ENCODE results near the gene HRCT1. TPM values are rescaled to one million over a fixed set of nuclear protein-coding genes. Genes with fewer than 3 reads are reported as not detected.

The HRCT1 gene
- total and polyA plus RNA-seq, 2 donors (not counting 1 experiment from before 2014, with no cell fraction given): not detected

DNA sequence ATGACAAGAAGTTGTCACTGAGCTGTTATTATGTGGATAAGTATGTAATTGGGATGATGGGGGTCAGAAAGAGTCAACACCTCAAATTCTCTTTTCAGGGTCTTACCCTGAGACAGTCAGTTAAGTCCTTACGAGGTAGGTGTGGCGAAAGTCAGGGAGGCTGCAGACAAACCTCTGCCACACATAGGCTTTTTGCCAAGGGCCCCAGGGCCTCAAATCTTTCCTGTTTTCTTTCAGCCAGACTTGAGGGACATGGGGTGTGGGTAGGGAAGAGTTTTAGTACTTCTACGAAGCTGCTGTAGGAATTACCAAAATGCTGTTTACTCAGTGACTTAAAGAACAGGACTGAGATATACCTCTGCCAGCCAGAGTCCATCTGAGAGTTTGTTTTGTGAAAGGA lies 38.2 kb downstream of the HRCT1 start:
- H3K4me2 ChIP-seq (replicated peaks; ENCODE audit: low read depth, low read length, poor library complexity, severe bottlenecking): no peak overlapping the region
- H2AFZ ChIP-seq (ENCODE audit: insufficient read depth, low read depth, low read length, poor library complexity, severe bottlenecking): no peak overlapping the region

DNA sequence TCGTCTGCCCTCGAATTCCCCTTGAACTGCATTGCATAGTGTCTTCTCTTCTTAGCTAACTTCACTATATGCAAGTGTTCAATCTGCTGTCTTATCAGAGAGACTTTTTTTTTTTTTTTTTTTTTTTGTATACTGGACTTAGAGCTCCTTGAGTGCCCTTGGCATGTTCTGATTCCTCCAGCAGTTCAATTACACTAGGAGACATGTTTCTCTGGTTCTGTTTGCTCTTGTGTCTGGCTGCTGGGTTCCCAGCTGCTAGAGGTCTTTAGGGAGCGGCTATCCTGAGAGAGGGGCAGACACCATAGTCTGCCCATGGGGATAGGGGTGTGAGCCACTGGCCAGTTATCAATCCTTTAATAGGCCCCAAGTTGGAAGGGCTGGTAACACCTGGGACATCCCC lies 38.8 kb downstream of the HRCT1 start:
- H3K4me3 ChIP-seq (ENCODE audit: control extremely low read depth in 1 of 5, extremely low read depth in 1 of 5, insufficient read depth in 1 of 5, low read depth in 2 of 5, low read length in 4 of 5): no peak overlapping the region
- H3K27me3 Mint-ChIP-seq: peaks cover 32% of the 10 kb centered on the region
- DNase-seq (no peak), ATAC-seq (ENCODE audit: low read depth) (no peak)
- no CpG with 5 or more reads among the region's 3 CpGs for WGBS (ENCODE audit: insufficient coverage)
- no peak overlapping the region for H3K4me3 Mint-ChIP-seq
- H3K79me2 ChIP-seq (ENCODE audit: control insufficient read depth, insufficient read depth, low read length): no peaks in the 10 kb centered on the region
- no peak for TF ChIP-seq EZH2 (IDR thresholded peaks at IDR 0.05; ENCODE audit: borderline replicate concordance, insufficient read depth, low read depth, low read length, poor library complexity, severe bottlenecking)
- TF ChIP-seq, protein P1, sequence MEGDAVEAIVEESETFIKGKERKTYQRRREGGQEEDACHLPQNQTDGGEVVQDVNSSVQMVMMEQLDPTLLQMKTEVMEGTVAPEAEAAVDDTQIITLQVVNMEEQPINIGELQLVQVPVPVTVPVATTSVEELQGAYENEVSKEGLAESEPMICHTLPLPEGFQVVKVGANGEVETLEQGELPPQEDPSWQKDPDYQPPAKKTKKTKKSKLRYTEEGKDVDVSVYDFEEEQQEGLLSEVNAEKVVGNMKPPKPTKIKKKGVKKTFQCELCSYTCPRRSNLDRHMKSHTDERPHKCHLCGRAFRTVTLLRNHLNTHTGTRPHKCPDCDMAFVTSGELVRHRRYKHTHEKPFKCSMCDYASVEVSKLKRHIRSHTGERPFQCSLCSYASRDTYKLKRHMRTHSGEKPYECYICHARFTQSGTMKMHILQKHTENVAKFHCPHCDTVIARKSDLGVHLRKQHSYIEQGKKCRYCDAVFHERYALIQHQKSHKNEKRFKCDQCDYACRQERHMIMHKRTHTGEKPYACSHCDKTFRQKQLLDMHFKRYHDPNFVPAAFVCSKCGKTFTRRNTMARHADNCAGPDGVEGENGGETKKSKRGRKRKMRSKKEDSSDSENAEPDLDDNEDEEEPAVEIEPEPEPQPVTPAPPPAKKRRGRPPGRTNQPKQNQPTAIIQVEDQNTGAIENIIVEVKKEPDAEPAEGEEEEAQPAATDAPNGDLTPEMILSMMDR (IDR thresholded peaks at IDR 0.05): no peak
- H3K4me1 ChIP-seq (ENCODE audit: control insufficient read depth in 2 of 2, insufficient read depth in 2 of 2, low read length in 2 of 2): peaks cover 3 to 4% of the 10 kb centered on the region in 2 donors
- H3K9ac ChIP-seq (ENCODE audit: low read length): no peak overlapping the region
- peaks cover 0 to 20% (median 14%) of the 10 kb centered on the region in 4 experiments for H3K27me3 ChIP-seq (replicated peaks in 1 of 4; ENCODE audit: control extremely low read depth in 1 of 4, control insufficient read depth in 3 of 4, insufficient read depth in 4 of 4, low read length in 3 of 4)
- no peaks in the 10 kb centered on the region for H3K9me3 Mint-ChIP-seq (ENCODE audit: insufficient read depth)
- H3K9me3 ChIP-seq (ENCODE audit: control extremely low read depth in 1 of 3, control insufficient read depth in 2 of 3, insufficient read depth in 1 of 3, low read length in 2 of 3): no peaks in the 10 kb centered on the region
- CTCF ChIA-PET: interaction anchor here (0.6 to 3.4 kb wide), 13 partner anchors 8 to 154 kb away, joined by 3 to 21 read pairs (median 4); partner anchors contain the start of gene TMEM8B
- H3K4me1 Mint-ChIP-seq: no peaks in the 10 kb centered on the region
- no peaks in the 10 kb centered on the region for H4K20me1 ChIP-seq (ENCODE audit: control insufficient read depth, insufficient read depth, low read length, poor library complexity, severe bottlenecking)
- H3K4me2 ChIP-seq (replicated peaks; ENCODE audit: low read depth, low read length, poor library complexity, severe bottlenecking): no peak overlapping the region
- no peak overlapping the region for H3K27ac ChIP-seq (ENCODE audit: low read length in 2 of 2)
- no peak overlapping the region for H3K27ac Mint-ChIP-seq
- intact Hi-C loops (cut with micrococcal nuclease): loop anchor here (1.0 kb wide), 1 partner anchor 42 kb away; no protein-coding TSS in a partner anchor
- H2AFZ ChIP-seq (ENCODE audit: insufficient read depth, low read depth, low read length, poor library complexity, severe bottlenecking): no peak overlapping the region
- POLR2A ChIA-PET: no interaction called here
- H3K36me3 ChIP-seq (replicated peaks in 1 of 2; ENCODE audit: control extremely low read depth in 1 of 2, control insufficient read depth in 1 of 2, extremely low read depth in 1 of 2, insufficient read depth in 2 of 2, low read length in 1 of 2): no peaks in the 10 kb centered on the region

More for the DNA sequence above, 38.2 kb downstream of the HRCT1 start:
- POLR2A ChIA-PET: no interaction called here
- DNase-seq (no peak), ATAC-seq (ENCODE audit: low read depth) (no peak)
- Histone ChIP-seq H3K79me2 (ENCODE audit: control insufficient read depth, insufficient read depth, low read length) (no peaks in the 10 kb centered on the region), H3K27ac (ENCODE audit: low read length in 2 of 2) (no peak overlapping the region), H3K9ac (ENCODE audit: low read length) (no peak overlapping the region), H3K4me1 (ENCODE audit: control insufficient read depth in 2 of 2, insufficient read depth in 2 of 2, low read length in 2 of 2) (peaks cover 3 to 4% of the 10 kb centered on the region in 2 donors), H3K9me3 (ENCODE audit: control extremely low read depth in 1 of 3, control insufficient read depth in 2 of 3, insufficient read depth in 1 of 3, low read length in 2 of 3) (no peaks in the 10 kb centered on the region), H3K4me3 (ENCODE audit: control extremely low read depth in 1 of 5, extremely low read depth in 1 of 5, insufficient read depth in 1 of 5, low read depth in 2 of 5, low read length in 4 of 5) (no peak overlapping the region), H3K36me3 (replicated peaks in 1 of 2; ENCODE audit: control extremely low read depth in 1 of 2, control insufficient read depth in 1 of 2, extremely low read depth in 1 of 2, insufficient read depth in 2 of 2, low read length in 1 of 2) (no peaks in the 10 kb centered on the region), H3K27me3 (replicated peaks in 1 of 4; ENCODE audit: control extremely low read depth in 1 of 4, control insufficient read depth in 3 of 4, insufficient read depth in 4 of 4, low read length in 3 of 4) (peaks cover 0 to 22% (median 12%) of the 10 kb centered on the region in 4 experiments), H4K20me1 (ENCODE audit: control insufficient read depth, insufficient read depth, low read length, poor library complexity, severe bottlenecking) (no peaks in the 10 kb centered on the region)
- TF ChIP-seq, protein P1 (IDR thresholded peaks at IDR 0.05): no peak
- no peak for TF ChIP-seq EZH2 (IDR thresholded peaks at IDR 0.05; ENCODE audit: borderline replicate concordance, insufficient read depth, low read depth, low read length, poor library complexity, severe bottlenecking)
- intact Hi-C loops (cut with micrococcal nuclease): no loop called here
- Mint-ChIP-seq H3K4me3 (no peak overlapping the region), H3K4me1 (no peaks in the 10 kb centered on the region), H3K27ac (no peak overlapping the region), H3K9me3 (ENCODE audit: insufficient read depth) (no peaks in the 10 kb centered on the region), H3K27me3 (peaks cover 29% of the 10 kb centered on the region)
- 91% methylated on average over 3 of the region's 3 CpGs for WGBS (ENCODE audit: insufficient coverage)
- CTCF ChIA-PET: interaction anchor here (0.8 to 3.4 kb wide), 6 partner anchors 9 to 151 kb away, joined by 3 to 21 read pairs (median 4); no protein-coding TSS in a partner anchor
